Measurements from ENCODE around the gene DNAJC28.

DNAJC28 gene

DNA sequence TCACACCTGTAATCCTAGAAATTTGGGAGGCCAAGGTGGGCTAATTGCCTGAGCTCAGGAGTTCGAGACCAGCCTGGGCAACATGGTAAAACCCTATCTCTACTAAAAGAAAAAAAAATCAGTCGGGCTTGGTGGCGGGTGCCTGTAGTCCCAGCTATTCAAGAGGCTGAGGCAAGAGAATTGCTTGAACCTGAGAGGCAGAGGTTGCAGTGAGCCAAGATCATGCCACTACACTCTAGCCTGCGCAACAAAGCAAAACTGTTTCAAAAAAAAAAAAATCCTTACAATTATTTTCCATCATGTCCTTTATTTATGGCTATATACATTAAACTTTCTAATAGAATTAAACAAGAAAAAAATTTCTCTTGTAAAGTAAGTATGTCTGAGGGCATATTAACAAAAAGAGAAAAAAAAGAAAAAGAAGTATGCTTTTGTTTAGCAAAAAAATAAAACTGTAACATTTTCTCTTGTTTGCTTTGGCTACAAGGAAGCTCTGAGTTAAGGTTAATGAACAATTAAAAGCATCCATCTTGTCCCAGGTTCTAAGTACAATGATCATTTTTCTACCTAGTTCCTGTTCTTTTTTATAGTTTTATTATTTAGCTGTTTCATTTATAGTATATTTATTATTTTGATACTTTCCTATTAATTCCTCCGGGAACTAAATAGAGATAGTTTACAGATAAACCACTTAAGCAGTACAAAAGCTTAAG, 29.8 kb downstream of the DNAJC28 start:
- TF ChIP-seq, protein P1, sequence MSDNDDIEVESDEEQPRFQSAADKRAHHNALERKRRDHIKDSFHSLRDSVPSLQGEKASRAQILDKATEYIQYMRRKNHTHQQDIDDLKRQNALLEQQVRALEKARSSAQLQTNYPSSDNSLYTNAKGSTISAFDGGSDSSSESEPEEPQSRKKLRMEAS (IDR thresholded peaks at IDR 0.05) = no peak
- no peak for TF ChIP-seq EP300 (IDR thresholded peaks at IDR 0.05; ENCODE audit: borderline replicate concordance)
- TF ChIP-seq EGR1 (IDR thresholded peaks at IDR 0.05) = no peak
- TF ChIP-seq TEAD4 (IDR thresholded peaks at IDR 0.05) = no peak
- no peak for TF ChIP-seq CREB1 (IDR thresholded peaks at IDR 0.05; ENCODE audit: low read depth)
- no peak for TF ChIP-seq TCF12 (IDR thresholded peaks at IDR 0.05; ENCODE audit: low read depth)
- TF ChIP-seq CEBPB (IDR thresholded peaks at IDR 0.05) = no peak
- no peak for TF ChIP-seq ZBTB7A (IDR thresholded peaks at IDR 0.05; ENCODE audit: low read depth)
- TF ChIP-seq NFIC (IDR thresholded peaks at IDR 0.05) = no peak
- no peak for TF ChIP-seq FOXM1 (IDR thresholded peaks at IDR 0.05; ENCODE audit: borderline replicate concordance, low read depth)
- TF ChIP-seq, protein P2, sequence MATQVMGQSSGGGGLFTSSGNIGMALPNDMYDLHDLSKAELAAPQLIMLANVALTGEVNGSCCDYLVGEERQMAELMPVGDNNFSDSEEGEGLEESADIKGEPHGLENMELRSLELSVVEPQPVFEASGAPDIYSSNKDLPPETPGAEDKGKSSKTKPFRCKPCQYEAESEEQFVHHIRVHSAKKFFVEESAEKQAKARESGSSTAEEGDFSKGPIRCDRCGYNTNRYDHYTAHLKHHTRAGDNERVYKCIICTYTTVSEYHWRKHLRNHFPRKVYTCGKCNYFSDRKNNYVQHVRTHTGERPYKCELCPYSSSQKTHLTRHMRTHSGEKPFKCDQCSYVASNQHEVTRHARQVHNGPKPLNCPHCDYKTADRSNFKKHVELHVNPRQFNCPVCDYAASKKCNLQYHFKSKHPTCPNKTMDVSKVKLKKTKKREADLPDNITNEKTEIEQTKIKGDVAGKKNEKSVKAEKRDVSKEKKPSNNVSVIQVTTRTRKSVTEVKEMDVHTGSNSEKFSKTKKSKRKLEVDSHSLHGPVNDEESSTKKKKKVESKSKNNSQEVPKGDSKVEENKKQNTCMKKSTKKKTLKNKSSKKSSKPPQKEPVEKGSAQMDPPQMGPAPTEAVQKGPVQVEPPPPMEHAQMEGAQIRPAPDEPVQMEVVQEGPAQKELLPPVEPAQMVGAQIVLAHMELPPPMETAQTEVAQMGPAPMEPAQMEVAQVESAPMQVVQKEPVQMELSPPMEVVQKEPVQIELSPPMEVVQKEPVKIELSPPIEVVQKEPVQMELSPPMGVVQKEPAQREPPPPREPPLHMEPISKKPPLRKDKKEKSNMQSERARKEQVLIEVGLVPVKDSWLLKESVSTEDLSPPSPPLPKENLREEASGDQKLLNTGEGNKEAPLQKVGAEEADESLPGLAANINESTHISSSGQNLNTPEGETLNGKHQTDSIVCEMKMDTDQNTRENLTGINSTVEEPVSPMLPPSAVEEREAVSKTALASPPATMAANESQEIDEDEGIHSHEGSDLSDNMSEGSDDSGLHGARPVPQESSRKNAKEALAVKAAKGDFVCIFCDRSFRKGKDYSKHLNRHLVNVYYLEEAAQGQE (IDR thresholded peaks at IDR 0.05; ENCODE audit: low read depth) = no peak
- TF ChIP-seq RAD21 (IDR thresholded peaks at IDR 0.05; ENCODE audit: low read depth) = no peak
- TF ChIP-seq, protein P3, sequence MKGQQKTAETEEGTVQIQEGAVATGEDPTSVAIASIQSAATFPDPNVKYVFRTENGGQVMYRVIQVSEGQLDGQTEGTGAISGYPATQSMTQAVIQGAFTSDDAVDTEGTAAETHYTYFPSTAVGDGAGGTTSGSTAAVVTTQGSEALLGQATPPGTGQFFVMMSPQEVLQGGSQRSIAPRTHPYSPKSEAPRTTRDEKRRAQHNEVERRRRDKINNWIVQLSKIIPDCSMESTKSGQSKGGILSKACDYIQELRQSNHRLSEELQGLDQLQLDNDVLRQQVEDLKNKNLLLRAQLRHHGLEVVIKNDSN (IDR thresholded peaks at IDR 0.05) = no peak
- no peak for TF ChIP-seq YY1 (IDR thresholded peaks at IDR 0.05; ENCODE audit: low read depth)
- TF ChIP-seq TAF1 (IDR thresholded peaks at IDR 0.05; ENCODE audit: low read depth) = no peak

DNA sequence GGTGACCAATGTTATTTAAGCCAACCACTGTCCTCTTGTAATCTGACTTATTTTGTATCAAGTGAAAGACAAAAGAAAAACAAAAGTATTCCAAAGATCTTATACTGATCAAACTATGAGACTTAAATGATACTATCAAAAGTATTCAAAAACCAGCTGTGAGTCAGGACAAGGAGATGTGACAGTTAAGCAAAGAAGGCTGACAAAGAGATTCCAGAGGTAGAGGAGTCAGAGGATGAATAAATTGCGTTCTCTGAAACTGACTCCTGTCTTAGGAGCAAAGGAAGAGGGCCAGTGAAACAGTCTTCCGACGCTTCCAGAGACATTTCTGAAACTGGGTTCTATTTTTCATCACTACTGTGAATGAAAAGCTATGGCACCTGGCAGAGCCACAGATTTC, 32.7 kb downstream of the DNAJC28 start:
- TF ChIP-seq, protein P3 (IDR thresholded peaks at IDR 0.05) = no peak
- TF ChIP-seq, protein P2 (IDR thresholded peaks at IDR 0.05; ENCODE audit: low read depth) = no peak
- TF ChIP-seq CEBPB (IDR thresholded peaks at IDR 0.05) (no peak), TAF1 (IDR thresholded peaks at IDR 0.05; ENCODE audit: low read depth) (no peak), TCF12 (IDR thresholded peaks at IDR 0.05; ENCODE audit: low read depth) (no peak), RAD21 (IDR thresholded peaks at IDR 0.05; ENCODE audit: low read depth) (no peak), ZBTB7A (IDR thresholded peaks at IDR 0.05; ENCODE audit: low read depth) (no peak), EP300 (IDR thresholded peaks at IDR 0.05; ENCODE audit: borderline replicate concordance) (no peak), CREB1 (IDR thresholded peaks at IDR 0.05; ENCODE audit: low read depth) (no peak), YY1 (IDR thresholded peaks at IDR 0.05; ENCODE audit: low read depth) (no peak), TEAD4 (IDR thresholded peaks at IDR 0.05) (no peak), EGR1 (IDR thresholded peaks at IDR 0.05) (no peak), FOXM1 (IDR thresholded peaks at IDR 0.05; ENCODE audit: borderline replicate concordance, low read depth) (no peak), NFIC (IDR thresholded peaks at IDR 0.05) (no peak)
- TF ChIP-seq, protein P1 (IDR thresholded peaks at IDR 0.05) = no peak

DNA sequence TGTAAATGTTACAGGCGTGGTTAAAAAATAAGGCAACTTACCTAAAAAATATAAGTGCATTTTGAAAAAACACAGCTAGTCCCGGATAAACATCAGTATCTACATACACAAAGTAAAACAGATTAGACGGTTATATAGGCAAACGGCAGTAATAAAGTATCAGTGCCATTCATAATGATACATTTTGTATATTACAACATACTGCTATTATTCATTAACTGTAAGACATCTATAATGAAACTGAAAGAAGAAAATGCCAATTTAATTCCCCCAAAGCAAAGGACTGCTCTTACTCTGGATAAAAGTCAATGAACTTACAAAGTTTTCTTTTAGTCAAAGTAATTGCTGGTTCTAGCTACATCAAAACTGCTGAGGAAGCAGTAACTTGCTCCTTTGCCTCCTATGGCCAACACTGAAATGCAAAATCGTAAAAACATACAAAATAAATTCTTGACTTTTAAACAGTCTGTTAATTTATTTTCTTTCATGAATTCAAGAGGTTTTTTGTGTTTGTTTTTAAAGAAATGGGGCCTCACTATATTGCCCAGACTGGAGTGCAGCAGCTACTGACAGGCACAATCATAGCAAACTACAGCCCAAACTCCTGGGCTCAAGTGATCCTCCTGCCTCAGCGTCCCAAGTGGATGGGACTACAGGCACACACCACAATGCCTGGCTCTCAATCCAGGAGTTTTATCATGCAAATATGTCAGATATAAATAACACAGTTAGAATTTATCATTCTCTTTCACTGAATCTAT, 35.6 kb downstream of the DNAJC28 start:
- TF ChIP-seq CEBPB (IDR thresholded peaks at IDR 0.05) = no peak
- TF ChIP-seq CREB1 (IDR thresholded peaks at IDR 0.05; ENCODE audit: low read depth) = no peak
- TF ChIP-seq EGR1 (IDR thresholded peaks at IDR 0.05) = no peak
- no peak for TF ChIP-seq FOXM1 (IDR thresholded peaks at IDR 0.05; ENCODE audit: borderline replicate concordance, low read depth)
- no peak for TF ChIP-seq TAF1 (IDR thresholded peaks at IDR 0.05; ENCODE audit: low read depth)
- no peak for TF ChIP-seq TCF12 (IDR thresholded peaks at IDR 0.05; ENCODE audit: low read depth)
- TF ChIP-seq EP300 (IDR thresholded peaks at IDR 0.05; ENCODE audit: borderline replicate concordance) = no peak
- TF ChIP-seq, protein P1 (IDR thresholded peaks at IDR 0.05) = no peak
- no peak for TF ChIP-seq ZBTB7A (IDR thresholded peaks at IDR 0.05; ENCODE audit: low read depth)
- no peak for TF ChIP-seq RAD21 (IDR thresholded peaks at IDR 0.05; ENCODE audit: low read depth)
- no peak for TF ChIP-seq TEAD4 (IDR thresholded peaks at IDR 0.05)
- TF ChIP-seq, protein P3 (IDR thresholded peaks at IDR 0.05) = no peak
- no peak for TF ChIP-seq YY1 (IDR thresholded peaks at IDR 0.05; ENCODE audit: low read depth)
- TF ChIP-seq, protein P2 (IDR thresholded peaks at IDR 0.05; ENCODE audit: low read depth) = no peak
- no peak for TF ChIP-seq NFIC (IDR thresholded peaks at IDR 0.05)

Measured in Ishikawa (cell line).